ENCODE measurements around the gene WDR48. TPM values are rescaled to one million over a fixed set of nuclear protein-coding genes. Genes with fewer than 3 reads are reported as not detected.

Gene WDR48
- 10 to 100 TPM; 59.4 to 69.8 TPM for total RNA-seq
- 10 to 100 TPM; 32.6 to 48.1 TPM for polyA plus RNA-seq

DNA sequence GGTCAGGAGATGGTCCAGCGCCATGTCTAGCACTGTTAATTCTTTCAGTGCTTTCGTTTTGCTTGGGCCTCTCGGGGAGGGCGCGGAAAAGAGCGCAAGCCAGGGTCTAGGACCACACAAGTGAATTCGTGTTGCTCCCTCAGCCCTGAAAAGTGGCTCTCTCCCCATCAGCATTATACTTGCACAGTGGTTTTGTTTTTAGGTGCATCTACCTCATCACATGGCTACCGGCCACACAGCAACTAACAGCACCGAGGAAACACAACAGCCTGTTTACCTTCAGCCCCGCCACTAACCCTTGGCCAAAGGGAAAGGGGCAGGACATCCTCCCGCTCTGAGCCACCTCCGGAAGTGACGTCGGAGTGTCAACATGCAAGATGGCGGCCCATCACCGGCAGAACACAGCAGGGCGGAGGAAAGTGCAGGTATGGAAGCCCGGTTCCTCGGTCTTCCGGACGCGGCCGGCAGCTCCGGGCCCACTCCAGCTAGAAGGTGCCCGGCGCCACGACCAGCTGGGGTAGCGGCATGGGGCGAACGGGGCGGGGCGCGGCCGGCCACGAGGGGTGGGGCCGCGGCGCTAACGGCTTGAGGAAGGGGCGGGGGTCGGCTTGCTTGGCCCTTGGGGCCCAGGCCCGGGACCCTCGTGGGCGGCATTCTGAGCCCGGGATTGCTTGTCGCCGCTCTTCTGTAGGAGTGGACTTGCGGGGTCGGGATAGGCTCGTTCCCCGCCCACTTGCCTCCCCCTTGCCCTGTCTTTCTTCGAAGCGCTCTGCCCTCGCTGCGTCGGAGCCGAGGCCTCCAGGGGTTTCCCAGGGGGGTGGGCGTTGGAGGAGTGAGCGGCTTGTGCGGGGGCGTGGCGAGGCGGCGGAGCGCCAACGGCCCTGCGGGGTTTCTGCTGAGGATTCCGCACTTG is at the start of gene WDR48, which contains the start of gene SCN11A:
Gene WDR48, plus strand, starts transcription at position 368 of the 913 bp plus-strand sequence. Its CDS starts 10 bp downstream, at position 378.
Gene SCN11A, minus strand, starts transcription at position 296 of the 913 bp plus-strand sequence. CDS start 101,582 bp downstream, outside the sequence.
- intact Hi-C loops (cut with micrococcal nuclease) = loop anchor here (1.0 to 5.0 kb wide), 4 partner anchors 55 to 1257 kb away; partner anchors contain the start of genes EIF1B, GORASP1, RPSA and TTC21A
- Mint-ChIP-seq H3K27ac (peak within 1 kb of the TSS; percentile 98 to 100 (median 98)), H3K27me3 (peaks cover 0 to 1% of the 10 kb centered on the region in 2 donors), H3K4me1 (peaks cover 50 to 86% (median 68%) of the 10 kb centered on the region in 4 donors), H3K9me3 (no peaks in the 10 kb centered on the region), H3K4me3 (peak within 1 kb of the TSS; percentile 89 to 99 (median 97)), H3K36me3 (peaks cover 4 to 11% of the 10 kb centered on the region in 2 donors)
- no peaks in the 10 kb centered on the region for H3K9me3 ChIP-seq (ENCODE audit: control insufficient read depth in 1 of 2, low read length in 2 of 2)
- POLR2A ChIA-PET (ENCODE audit: partially characterized antibody) = interaction anchor here (1.0 to 1.8 kb wide), 4 partner anchors 10 to 355 kb away, joined by 3 to 5 read pairs (median 5); partner anchors contain the start of gene RPSA
- no peaks in the 10 kb centered on the region for H3K27me3 ChIP-seq (ENCODE audit: insufficient read depth, low read length)
- CTCF ChIA-PET (ENCODE audit: partially characterized antibody) = interaction anchor here (0.8 kb wide), 1 partner anchor 13 kb away, joined by 3 read pairs; no protein-coding TSS in a partner anchor
- peak within 1 kb of the TSS; percentile 94 for H3K27ac ChIP-seq (ENCODE audit: low read depth, low read length)
- peak; percentile 89 to 97 (median 92) for DNase-seq
- peaks cover 36% of the 10 kb centered on the region for H3K4me1 ChIP-seq (ENCODE audit: insufficient read depth, low read length)
- H3K36me3 ChIP-seq (ENCODE audit: insufficient read depth, low read length) = no peaks in the 10 kb centered on the region
- peak within 1 kb of the TSS; percentile 21 to 67 for H3K4me3 ChIP-seq (ENCODE audit: low read length in 2 of 2)

DNA sequence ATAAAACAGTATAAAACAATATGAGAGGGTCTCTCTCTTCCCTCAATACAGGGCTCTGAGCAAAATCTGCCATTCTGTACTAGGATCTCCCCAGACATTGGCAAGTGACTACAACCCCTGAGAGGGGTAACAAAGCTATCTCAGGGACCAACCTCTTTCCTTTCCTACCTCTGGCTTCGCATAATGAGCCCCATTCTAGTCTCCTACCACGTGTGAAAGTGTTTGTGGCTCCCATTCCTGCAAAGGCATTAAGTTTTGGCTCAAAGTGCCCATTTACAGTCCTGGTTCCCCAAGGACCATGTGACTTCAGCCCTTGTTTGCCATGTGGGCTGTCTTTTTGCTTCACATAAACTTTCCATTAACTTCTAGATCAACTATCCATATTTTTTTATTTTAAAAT is 46.5 kb upstream of the WDR48 start:
- Histone ChIP-seq H3K27ac (ENCODE audit: low read depth, low read length) (no peak overlapping the region), H3K36me3 (ENCODE audit: insufficient read depth, low read length) (no peaks in the 10 kb centered on the region), H3K9me3 (ENCODE audit: control insufficient read depth in 1 of 2, low read length in 2 of 2) (no peaks in the 10 kb centered on the region), H3K27me3 (ENCODE audit: insufficient read depth, low read length) (no peaks in the 10 kb centered on the region), H3K4me3 (ENCODE audit: low read length in 2 of 2) (no peak overlapping the region), H3K4me1 (ENCODE audit: insufficient read depth, low read length) (no peaks in the 10 kb centered on the region)
- ChIA-PET CTCF (ENCODE audit: partially characterized antibody) (no interaction called here), POLR2A (ENCODE audit: partially characterized antibody) (no interaction called here)
- Mint-ChIP-seq H3K4me3 (no peak overlapping the region), H3K4me1 (no peaks in the 10 kb centered on the region), H3K27ac (no peak overlapping the region), H3K27me3 (peaks cover 11% of the 10 kb centered on the region in 2 donors), H3K9me3 (peaks cover 0 to 5% (median 0%) of the 10 kb centered on the region in 8 donors), H3K36me3 (no peaks in the 10 kb centered on the region)
- DNase-seq = no peak
- intact Hi-C loops (cut with micrococcal nuclease) = no loop called here

GRCh38 chr3:39011191-39011736 is 40.6 kb upstream of the WDR48 start:
- no peak overlapping the region for H3K4me3 Mint-ChIP-seq
- POLR2A ChIA-PET (ENCODE audit: partially characterized antibody) = no interaction called here

DNA sequence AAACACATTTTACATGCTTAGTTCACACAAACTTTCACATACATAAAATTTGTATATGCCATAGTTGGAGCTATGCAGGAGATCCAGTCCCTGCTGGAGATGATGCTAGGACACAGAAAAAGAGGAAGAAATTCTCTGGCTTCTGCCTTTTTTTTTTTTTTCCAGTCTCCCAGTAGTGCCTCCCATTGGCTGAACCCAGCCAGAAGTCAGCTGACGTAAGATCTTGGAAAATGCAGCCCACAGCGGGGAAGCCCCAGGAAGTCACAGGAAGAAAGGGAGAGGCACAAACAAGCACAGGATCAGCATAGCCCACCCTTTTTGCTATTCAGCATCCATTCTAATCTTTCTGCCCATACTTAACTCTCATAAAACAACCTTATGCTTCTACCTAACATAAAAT is 38.5 kb upstream of the WDR48 start:
- no peak overlapping the region for H3K27ac Mint-ChIP-seq
- H3K4me1 Mint-ChIP-seq = no peaks in the 10 kb centered on the region
- H3K4me1 ChIP-seq (ENCODE audit: insufficient read depth, low read length) = no peaks in the 10 kb centered on the region
- CTCF ChIA-PET (ENCODE audit: partially characterized antibody) = interaction anchor here (2.5 kb wide), 1 partner anchor 11 kb away, joined by 10 read pairs; no protein-coding TSS in a partner anchor
- no peaks in the 10 kb centered on the region for H3K36me3 ChIP-seq (ENCODE audit: insufficient read depth, low read length)
- no peaks in the 10 kb centered on the region for H3K27me3 ChIP-seq (ENCODE audit: insufficient read depth, low read length)
- H3K9me3 Mint-ChIP-seq = peaks cover 0 to 5% (median 0%) of the 10 kb centered on the region in 8 donors
- DNase-seq = no peak
- POLR2A ChIA-PET (ENCODE audit: partially characterized antibody) = no interaction called here
- no peak overlapping the region for H3K27ac ChIP-seq (ENCODE audit: low read depth, low read length)
- H3K36me3 Mint-ChIP-seq = no peaks in the 10 kb centered on the region
- peaks cover 13 to 24% of the 10 kb centered on the region in 2 donors for H3K27me3 Mint-ChIP-seq
- no peak overlapping the region for H3K4me3 ChIP-seq (ENCODE audit: low read length in 2 of 2)
- intact Hi-C loops (cut with micrococcal nuclease) = no loop called here
- H3K4me3 Mint-ChIP-seq = no peak overlapping the region
- H3K9me3 ChIP-seq (ENCODE audit: control insufficient read depth in 1 of 2, low read length in 2 of 2) = no peaks in the 10 kb centered on the region

More at GRCh38 chr3:39011191-39011736, 40.6 kb upstream of the WDR48 start:
- Histone ChIP-seq H3K4me1 (ENCODE audit: insufficient read depth, low read length) (no peaks in the 10 kb centered on the region), H3K27ac (ENCODE audit: low read depth, low read length) (no peak overlapping the region), H3K4me3 (ENCODE audit: low read length in 2 of 2) (no peak overlapping the region), H3K9me3 (ENCODE audit: control insufficient read depth in 1 of 2, low read length in 2 of 2) (no peaks in the 10 kb centered on the region), H3K27me3 (ENCODE audit: insufficient read depth, low read length) (no peaks in the 10 kb centered on the region), H3K36me3 (ENCODE audit: insufficient read depth, low read length) (no peaks in the 10 kb centered on the region)
- CTCF ChIA-PET (ENCODE audit: partially characterized antibody) = interaction anchor here (1.1 to 2.5 kb wide), 2 partner anchors 9 to 11 kb away, joined by 3 to 10 read pairs; no protein-coding TSS in a partner anchor
- intact Hi-C loops (cut with micrococcal nuclease) = no loop called here
- H3K27ac Mint-ChIP-seq = no peak overlapping the region
- H3K36me3 Mint-ChIP-seq = no peaks in the 10 kb centered on the region
- peaks cover 0 to 5% (median 0%) of the 10 kb centered on the region in 8 donors for H3K9me3 Mint-ChIP-seq
- no peaks in the 10 kb centered on the region for H3K4me1 Mint-ChIP-seq
- peaks cover 6 to 20% of the 10 kb centered on the region in 2 donors for H3K27me3 Mint-ChIP-seq
- no peak for DNase-seq

GRCh38 chr3:39013921-39014509 is 37.8 kb upstream of the WDR48 start:
- H3K9me3 Mint-ChIP-seq = peaks cover 0 to 5% (median 0%) of the 10 kb centered on the region in 8 donors
- intact Hi-C loops (cut with micrococcal nuclease) = no loop called here
- peaks cover 15 to 25% of the 10 kb centered on the region in 2 donors for H3K27me3 Mint-ChIP-seq
- H3K4me3 Mint-ChIP-seq = no peak overlapping the region
- Histone ChIP-seq H3K27ac (ENCODE audit: low read depth, low read length) (no peak overlapping the region), H3K4me3 (ENCODE audit: low read length in 2 of 2) (no peak overlapping the region), H3K27me3 (ENCODE audit: insufficient read depth, low read length) (no peaks in the 10 kb centered on the region), H3K9me3 (ENCODE audit: control insufficient read depth in 1 of 2, low read length in 2 of 2) (no peaks in the 10 kb centered on the region), H3K4me1 (ENCODE audit: insufficient read depth, low read length) (no peaks in the 10 kb centered on the region), H3K36me3 (ENCODE audit: insufficient read depth, low read length) (no peaks in the 10 kb centered on the region)
- no peak for DNase-seq
- CTCF ChIA-PET (ENCODE audit: partially characterized antibody) = no interaction called here
- H3K27ac Mint-ChIP-seq = no peak overlapping the region
- H3K36me3 Mint-ChIP-seq = no peaks in the 10 kb centered on the region
- POLR2A ChIA-PET (ENCODE audit: partially characterized antibody) = no interaction called here
- no peaks in the 10 kb centered on the region for H3K4me1 Mint-ChIP-seq

DNA sequence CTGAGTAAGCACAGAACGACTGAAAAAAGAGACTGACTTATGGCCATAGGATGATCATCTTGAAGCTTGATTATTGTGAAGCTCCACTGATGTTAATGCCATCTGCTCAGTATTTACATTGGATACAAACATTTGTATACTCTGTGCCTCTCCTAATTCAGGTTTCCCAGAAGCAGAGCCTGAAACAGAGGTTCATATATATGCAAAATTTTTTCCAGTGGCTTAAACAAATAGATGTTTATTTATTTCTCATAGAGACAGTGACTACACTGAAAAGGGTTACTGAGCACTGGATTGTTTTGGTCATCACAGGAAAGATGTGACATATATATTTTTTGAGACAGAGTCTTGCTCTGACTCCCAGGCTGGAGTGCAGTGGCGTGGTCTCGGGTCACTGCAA is 36.4 kb upstream of the WDR48 start:
- CTCF ChIA-PET (ENCODE audit: partially characterized antibody) = interaction anchor here (1.2 kb wide), 1 partner anchor 15 kb away, joined by 4 read pairs; no protein-coding TSS in a partner anchor
- no peak for DNase-seq
- Mint-ChIP-seq H3K4me1 (no peaks in the 10 kb centered on the region), H3K27ac (no peak overlapping the region), H3K9me3 (peaks cover 0 to 2% (median 0%) of the 10 kb centered on the region in 8 donors), H3K36me3 (no peaks in the 10 kb centered on the region), H3K4me3 (no peak overlapping the region), H3K27me3 (peaks cover 19 to 24% of the 10 kb centered on the region in 2 donors)
- intact Hi-C loops (cut with micrococcal nuclease) = no loop called here
- Histone ChIP-seq H3K27me3 (ENCODE audit: insufficient read depth, low read length) (no peaks in the 10 kb centered on the region), H3K9me3 (ENCODE audit: control insufficient read depth in 1 of 2, low read length in 2 of 2) (no peaks in the 10 kb centered on the region), H3K4me1 (ENCODE audit: insufficient read depth, low read length) (no peaks in the 10 kb centered on the region), H3K27ac (ENCODE audit: low read depth, low read length) (no peak overlapping the region), H3K4me3 (ENCODE audit: low read length in 2 of 2) (no peak overlapping the region), H3K36me3 (ENCODE audit: insufficient read depth, low read length) (no peaks in the 10 kb centered on the region)
- POLR2A ChIA-PET (ENCODE audit: partially characterized antibody) = no interaction called here
